Measurements from ENCODE around the gene PUS1.

GRCh38 chr12:131939007-131939406, 9.9 kb downstream of the PUS1 start:
- TF ChIP-seq POLR2A (IDR thresholded peaks at IDR 0.05) (no peak), CTCF (IDR thresholded peaks at IDR 0.05) (no peak)
